Left lung (tissue), 10 donors: ENCODE results near the gene ZNF185. TPM values are rescaled to one million over a fixed set of nuclear protein-coding genes. Genes with fewer than 3 reads are reported as not detected.

Experiments
- ATAC-seq: fragments of 200-7000 bp; cut with Tn5 transposase; one replicate; pipeline ENCODE4 v1.9.1; 2020; ENCODE audit warnings: moderate library complexity
- DNase-seq, 4 donors: peaks; one replicate each; pipeline ENCODE4 v3.0.0-alpha.2; 2013 to 2020
- H3K27ac ChIP-seq, 2 donors: fragments of 200-600 bp; sonication (generic) in 1 of 2; one replicate each; pipeline versions ENCODE4 v1.5.0 to v1.8.0; 2020 to 2021
- H3K27me3 ChIP-seq, 2 donors: fragments of 200-600 bp; sonication (generic) in 1 of 2; one replicate each; pipeline versions ENCODE4 v1.5.0 to v1.8.0; 2020 to 2021
- H3K36me3 ChIP-seq, 2 donors: fragments of 200-600 bp; sonication (generic) in 1 of 2; one replicate each; pipeline versions ENCODE4 v1.5.0 to v1.8.0; 2020 to 2021
- H3K4me1 ChIP-seq, 2 donors: fragments of 200-600 bp; one replicate each; pipeline ENCODE4 v1.8.0; 2021
- H3K4me3 ChIP-seq, 2 donors: fragments of 200-600 bp; sonication (generic) in 1 of 2; one replicate each; pipeline versions ENCODE4 v1.5.0 to v1.8.0; 2020 to 2021; ENCODE audit warnings: mild to moderate bottlenecking in 1 of 2
- H3K9me3 ChIP-seq, 2 donors: fragments of 200-600 bp; sonication (generic) in 1 of 2; one replicate each; pipeline versions ENCODE4 v1.5.0 to v1.8.0; 2020 to 2021
- intact Hi-C, 2 donors: fragments of 100-400 bp; cut with DNase I; formaldehyde crosslinking; loops; one replicate each; pipeline versions ENCODE4 v1.11.2 to v1.14.2; 2022
- polyA plus RNA-seq, 6 donors: library from polyadenylated mRNA; unstranded; fragments of 120-200 nt; gene quantifications; one replicate each; pipeline ENCODE4 v1.2.1, GENCODE V29; 2013; ENCODE audit not compliant: insufficient read length in 6 of 6
- total RNA-seq, 2 donors: library from RNA; stranded (reverse); fragmentation: NEBNext Ultra II Directional; extraction: Animal tissue kit (Norgen Biotek cat#: 25700); gene quantifications; one replicate each; pipeline ENCODE4 v1.2.1, GENCODE V29; 2021
- TF ChIP-seq, protein P1 (sequence below), 2 donors: fragments of 200-600 bp; sonication (generic) in 1 of 2; IDR thresholded peaks; one replicate each; pipeline versions ENCODE4 v1.5.0 to v1.8.0; 2021; ENCODE audit warnings: antibody characterized with exemption in 2 of 2
- donor health status: DM: no; HTN: yes; CAD: no.
- donor health status: DM: no; HTN: no; CAD: no.

Gene ZNF185
- total and polyA plus RNA-seq, 8 donors = 11.5 to 26.2 (median 20.0) TPM

DNA sequence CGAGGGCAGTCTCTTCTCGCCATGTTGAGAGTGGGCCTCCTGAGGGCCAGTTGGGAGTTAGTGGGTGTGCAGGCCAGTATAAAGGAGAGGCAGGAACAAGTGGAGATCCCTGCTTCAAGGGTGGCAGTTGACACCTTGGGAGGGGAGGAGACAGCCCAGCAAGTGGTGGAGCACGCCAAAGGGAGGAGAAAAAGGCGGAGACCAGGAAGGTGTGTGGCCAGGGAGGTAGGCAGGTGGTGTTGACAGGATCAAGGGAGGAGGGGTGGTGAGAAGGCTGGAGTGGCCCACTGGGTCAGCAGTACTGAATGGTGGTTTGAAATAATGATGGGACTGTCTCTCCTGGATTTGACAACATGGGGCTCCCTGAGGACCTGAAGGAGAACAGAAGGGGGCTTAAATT is 32.6 kb downstream of the ZNF185 start:
- Histone ChIP-seq H3K4me3 (no peak overlapping the region), H3K4me1 (no peaks in the 10 kb centered on the region), H3K27ac (no peak overlapping the region), H3K27me3 (no peaks in the 10 kb centered on the region), H3K36me3 (no peaks in the 10 kb centered on the region), H3K9me3 (no peaks in the 10 kb centered on the region)
- ATAC-seq (no peak), DNase-seq (peak in 1 of 4 donors; percentile 20)
- intact Hi-C loops = no loop called here
- TF ChIP-seq, protein P1, sequence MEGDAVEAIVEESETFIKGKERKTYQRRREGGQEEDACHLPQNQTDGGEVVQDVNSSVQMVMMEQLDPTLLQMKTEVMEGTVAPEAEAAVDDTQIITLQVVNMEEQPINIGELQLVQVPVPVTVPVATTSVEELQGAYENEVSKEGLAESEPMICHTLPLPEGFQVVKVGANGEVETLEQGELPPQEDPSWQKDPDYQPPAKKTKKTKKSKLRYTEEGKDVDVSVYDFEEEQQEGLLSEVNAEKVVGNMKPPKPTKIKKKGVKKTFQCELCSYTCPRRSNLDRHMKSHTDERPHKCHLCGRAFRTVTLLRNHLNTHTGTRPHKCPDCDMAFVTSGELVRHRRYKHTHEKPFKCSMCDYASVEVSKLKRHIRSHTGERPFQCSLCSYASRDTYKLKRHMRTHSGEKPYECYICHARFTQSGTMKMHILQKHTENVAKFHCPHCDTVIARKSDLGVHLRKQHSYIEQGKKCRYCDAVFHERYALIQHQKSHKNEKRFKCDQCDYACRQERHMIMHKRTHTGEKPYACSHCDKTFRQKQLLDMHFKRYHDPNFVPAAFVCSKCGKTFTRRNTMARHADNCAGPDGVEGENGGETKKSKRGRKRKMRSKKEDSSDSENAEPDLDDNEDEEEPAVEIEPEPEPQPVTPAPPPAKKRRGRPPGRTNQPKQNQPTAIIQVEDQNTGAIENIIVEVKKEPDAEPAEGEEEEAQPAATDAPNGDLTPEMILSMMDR (IDR thresholded peaks at IDR 0.05) = no peak

DNA sequence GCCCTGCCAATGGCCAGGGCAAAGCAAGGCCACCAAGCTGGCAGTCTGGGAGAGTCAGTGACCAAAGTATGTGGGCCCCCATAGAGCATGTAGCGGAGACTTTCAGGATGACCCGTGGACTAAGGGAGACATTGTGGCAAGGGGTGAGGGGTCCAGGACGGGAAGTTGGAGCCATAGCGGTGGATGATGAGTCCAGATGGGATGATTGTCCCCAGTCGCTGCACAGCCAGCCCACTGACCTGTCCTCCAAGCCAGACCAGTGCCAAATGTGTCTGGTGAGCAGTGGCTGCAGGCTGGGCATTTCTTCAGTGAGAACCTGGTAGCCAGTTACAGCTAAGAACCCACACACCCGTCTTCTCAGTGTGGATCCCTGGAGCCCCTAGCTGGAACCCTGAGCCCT is 34.3 kb downstream of the ZNF185 start:
- H3K4me3 ChIP-seq = no peak overlapping the region
- ATAC-seq (no peak), DNase-seq (peak in 1 of 4 donors; percentile 14)
- H3K9me3 ChIP-seq = no peaks in the 10 kb centered on the region
- H3K27ac ChIP-seq = no peak overlapping the region
- intact Hi-C loops = no loop called here
- TF ChIP-seq, protein P1 (IDR thresholded peaks at IDR 0.05) = no peak
- no peaks in the 10 kb centered on the region for H3K36me3 ChIP-seq
- no peaks in the 10 kb centered on the region for H3K27me3 ChIP-seq
- H3K4me1 ChIP-seq = no peaks in the 10 kb centered on the region

DNA sequence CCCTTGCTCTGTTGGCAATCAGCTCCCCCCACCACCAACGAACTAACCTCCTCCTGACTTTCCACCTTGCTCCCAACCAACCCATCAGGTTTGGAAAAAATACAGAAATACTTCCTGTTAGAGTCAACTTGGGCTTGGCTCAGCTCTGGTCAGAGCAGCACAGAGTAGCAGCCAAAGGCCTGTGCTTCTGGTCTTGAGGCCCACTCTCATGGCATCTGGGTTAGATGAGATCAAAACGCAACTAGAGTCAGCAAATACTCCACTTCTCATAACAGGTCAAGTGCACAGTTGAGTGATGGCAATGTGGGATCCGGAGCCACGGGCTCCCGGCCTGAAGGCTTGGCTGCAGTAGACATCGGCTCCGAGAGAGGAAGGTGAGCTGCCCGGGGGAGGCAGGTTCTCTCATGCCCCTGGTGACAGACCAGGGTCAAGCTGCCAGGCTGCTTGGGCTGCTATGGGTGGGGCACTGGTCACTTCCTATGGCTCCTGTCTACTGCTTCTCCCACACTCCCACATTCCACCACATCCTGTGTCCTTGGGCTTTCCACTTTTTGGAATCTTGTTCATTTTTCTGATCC is 34.8 kb downstream of the ZNF185 start:
- DNase-seq (peak in 2 of 4 donors; percentile 5 to 29), ATAC-seq (peak; percentile 69)
- Histone ChIP-seq H3K27me3 (no peaks in the 10 kb centered on the region), H3K4me3 (no peak overlapping the region), H3K27ac (no peak overlapping the region), H3K9me3 (no peaks in the 10 kb centered on the region), H3K36me3 (no peaks in the 10 kb centered on the region), H3K4me1 (no peaks in the 10 kb centered on the region)
- TF ChIP-seq, protein P1 (IDR thresholded peaks at IDR 0.05) = no peak
- intact Hi-C loops = no loop called here

DNA sequence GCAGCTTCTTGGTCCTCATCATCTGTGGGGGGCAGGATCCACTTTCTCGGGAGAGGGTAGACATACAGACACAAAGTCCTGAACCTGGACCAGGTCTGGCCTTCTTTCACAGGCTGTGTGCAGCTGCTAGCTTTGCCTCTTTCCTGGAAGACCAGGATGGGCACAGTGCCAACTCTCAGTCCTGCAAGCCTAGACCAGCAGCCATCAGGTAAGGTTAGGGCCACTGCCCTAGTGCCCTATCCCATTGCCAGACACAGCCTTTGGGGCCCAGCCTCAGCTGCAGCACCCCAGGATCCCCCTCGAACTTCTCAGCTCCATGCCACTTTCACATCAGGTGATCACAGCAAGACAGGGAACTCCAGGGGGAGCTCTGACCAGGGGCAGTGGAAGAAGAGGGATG is 38.4 kb downstream of the ZNF185 start:
- no peak for ATAC-seq
- Histone ChIP-seq H3K27me3 (no peaks in the 10 kb centered on the region), H3K27ac (no peak overlapping the region), H3K36me3 (no peaks in the 10 kb centered on the region), H3K9me3 (no peaks in the 10 kb centered on the region), H3K4me3 (no peak overlapping the region), H3K4me1 (no peaks in the 10 kb centered on the region)
- peak in 1 of 4 donors; percentile 26 for DNase-seq
- TF ChIP-seq, protein P1 (IDR thresholded peaks at IDR 0.05) = no peak
- intact Hi-C loops = no loop called here

DNA sequence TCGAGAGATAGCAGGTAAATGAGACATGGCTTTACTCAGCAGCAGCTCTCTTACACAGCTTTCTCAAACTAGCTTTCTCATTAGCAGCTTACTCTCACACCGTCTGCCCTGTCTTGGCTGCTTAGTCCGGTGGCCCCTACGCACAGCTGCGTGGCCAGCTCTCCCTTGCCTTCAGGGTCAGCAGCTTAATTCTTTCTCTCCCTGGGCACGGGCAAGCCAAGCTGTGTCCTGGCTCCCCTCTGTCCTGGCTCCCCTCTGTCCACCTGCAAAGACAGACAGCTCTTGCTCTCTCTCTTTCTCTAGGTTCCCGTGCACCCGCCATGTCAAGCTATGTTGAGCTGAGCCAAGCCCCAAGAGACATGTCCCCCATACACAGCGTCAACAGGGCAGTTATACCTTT is 39.4 kb downstream of the ZNF185 start:
- no peak overlapping the region for H3K27ac ChIP-seq
- DNase-seq (peak in 1 of 4 donors; percentile 19), ATAC-seq (no peak)
- TF ChIP-seq, protein P1 (IDR thresholded peaks at IDR 0.05) = no peak
- intact Hi-C loops = no loop called here
- no peaks in the 10 kb centered on the region for H3K4me1 ChIP-seq
- no peaks in the 10 kb centered on the region for H3K9me3 ChIP-seq
- no peaks in the 10 kb centered on the region for H3K36me3 ChIP-seq
- no peak overlapping the region for H3K4me3 ChIP-seq
- no peaks in the 10 kb centered on the region for H3K27me3 ChIP-seq
